SK-N-SH treated with all-trans-retinoic acid at 6 μM for 48 hours (cell line): ENCODE measurements around the gene SLC2A5.
A peak's percentile ranks its signal among the peaks of the same experiment; 100 is the strongest.

Experiments used
- ATAC-seq: fragments of 200-7000 bp; cut with Tn5 transposase; 3 replicates; pipeline ENCODE4 v1.9.1; 2020; ENCODE audit warnings: mild to moderate bottlenecking, moderate library complexity
- ARNTL ChIP-seq: fragments of 450-650 bp; formaldehyde crosslinking; IDR thresholded peaks from 2 replicates; pipeline ENCODE4 v1.5.0; 2020; ENCODE audit warnings: low read depth, mild to moderate bottlenecking, moderate library complexity, borderline replicate concordance
- BACH2 ChIP-seq: fragments of 250-450 bp; sonication (Bioruptor Pico); IDR thresholded peaks from 2 replicates; pipeline ENCODE4 v1.9.0; 2021; ENCODE audit warnings: mild to moderate bottlenecking, borderline replicate concordance
- CSDC2 ChIP-seq: fragments of 250-450 bp; sonication (Bioruptor Pico); IDR thresholded peaks from 2 replicates; pipeline ENCODE4 v1.5.0; 2020; ENCODE audit warnings: mild to moderate bottlenecking, moderate library complexity
- ISL1 ChIP-seq: fragments of 250-450 bp; sonication (Bioruptor Pico); IDR thresholded peaks from 2 replicates; pipeline ENCODE4 v2.1.2; 2022; ENCODE audit warnings: mild to moderate bottlenecking, moderate library complexity
- PPARA ChIP-seq: fragments of 250-450 bp; sonication (Bioruptor Pico); IDR thresholded peaks from 2 replicates; pipeline ENCODE4 v1.5.0; 2020; ENCODE audit warnings: mild to moderate bottlenecking, borderline replicate concordance
- ZFP3 ChIP-seq: fragments of 250-450 bp; sonication (Bioruptor Pico); IDR thresholded peaks from 2 replicates; pipeline ENCODE4 v1.5.0; 2020; ENCODE audit warnings: mild to moderate bottlenecking, moderate library complexity
- ZNF8 ChIP-seq: fragments of 450-650 bp; formaldehyde crosslinking; IDR thresholded peaks from 2 replicates; pipeline ENCODE4 v1.5.0; 2020; ENCODE audit warnings: mild to moderate bottlenecking, moderate library complexity

SLC2A5 gene

DNA sequence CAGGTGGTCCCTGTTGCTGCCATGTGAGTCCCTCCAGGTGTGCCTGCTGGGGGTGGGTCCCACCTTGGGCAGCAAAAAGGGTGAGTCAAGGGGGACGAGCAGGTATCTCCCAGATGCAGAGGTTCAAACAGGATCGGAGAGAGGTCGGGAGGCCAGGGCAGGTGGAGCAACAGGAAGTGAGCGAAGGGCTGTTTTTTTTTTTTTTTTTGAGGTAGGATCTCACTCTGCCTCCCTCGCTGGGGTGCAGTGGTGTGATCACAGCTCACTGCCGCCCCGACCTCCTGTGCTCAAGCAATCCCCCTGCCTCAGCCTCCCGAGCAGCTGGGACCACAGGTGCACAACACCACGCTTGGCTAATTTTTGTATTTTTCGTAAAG is 82.6 kb downstream of the SLC2A5 start:
- no peak for TF ChIP-seq ARNTL (CRISPR knock-in tag)
- ATAC-seq: no peak

DNA sequence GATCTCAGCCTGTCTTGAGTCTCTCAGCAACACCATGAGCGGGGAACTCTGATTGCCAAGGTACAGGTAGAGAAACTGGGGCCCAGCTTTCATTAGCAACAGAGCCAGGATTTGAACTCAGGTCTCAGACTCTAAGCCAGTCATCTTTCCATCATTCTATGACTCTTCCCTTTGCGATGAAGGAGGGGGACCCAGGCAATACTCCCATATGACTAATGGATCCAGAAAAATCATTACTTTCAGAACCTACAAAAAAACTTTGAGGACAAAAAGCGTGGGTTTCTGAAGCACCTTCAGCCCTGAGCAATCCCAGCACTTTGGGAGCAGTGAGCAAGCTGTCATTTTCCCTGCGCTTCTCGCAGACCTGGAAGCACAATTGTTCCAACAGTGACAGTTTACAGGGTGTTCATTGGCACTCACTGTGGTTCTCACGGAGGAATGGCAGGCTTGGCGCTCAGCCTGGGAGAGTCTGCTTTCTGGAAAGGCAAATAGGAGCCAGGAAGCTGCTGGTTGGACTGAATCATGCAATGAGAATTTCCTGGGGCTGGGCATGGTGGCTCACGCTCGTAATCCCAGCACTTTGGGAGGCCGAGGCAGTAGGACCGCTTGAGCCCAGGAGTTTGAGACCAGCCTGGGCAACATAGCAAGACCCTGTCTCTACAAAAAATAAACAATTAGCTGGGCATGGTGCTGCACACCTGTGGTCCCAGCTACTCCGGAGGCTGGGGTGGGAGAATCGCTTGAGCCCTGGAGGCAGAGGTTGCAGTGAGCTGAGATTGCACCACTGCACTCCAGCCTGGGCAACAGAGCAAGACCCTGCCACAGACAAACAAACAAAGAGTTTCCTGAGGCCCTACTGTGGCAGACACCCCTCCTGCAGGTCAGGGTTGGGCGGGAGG is 83.3 kb downstream of the SLC2A5 start:
- TF ChIP-seq ZNF8: no peak
- TF ChIP-seq ISL1 (CRISPR knock-in tag): 0 out of 2 replicates have a peak, but pooled peaks have one; percentile 7
- peak; percentile 81; the same call in 1 of the 2 replicates for TF ChIP-seq ZFP3 (CRISPR knock-in tag)
- 0 out of 2 replicates have a peak, but pooled peaks have one; percentile 45 for TF ChIP-seq CSDC2
- no peak for TF ChIP-seq PPARA (CRISPR knock-in tag)
- no peak for TF ChIP-seq BACH2 (CRISPR knock-in tag)
- peak; percentile 91 for ATAC-seq
